AG04449 (cell line): ENCODE measurements around the gene SHB.

Source experiments
- CTCF ChIA-PET: fragments of 350-600 bp; formaldehyde crosslinking; extraction: SDS; loops from one replicate; lab custom pipeline; 2021; ENCODE audit warnings: antibody characterized with exemption; lab: Yijun Ruan, JAX
- POLR2A ChIA-PET: fragments of 400-600, 350-600 bp; formaldehyde crosslinking; extraction: SDS; loops from one replicate; lab custom pipeline; 2020; ENCODE audit warnings: antibody characterized with exemption, inconsistent platforms; lab: Yijun Ruan, JAX
- DNase-seq: peaks from one replicate; pipeline ENCODE4 v3.0.0-alpha.2; 2010; ENCODE audit warnings: low read depth, low spot score
- H3K4me3 ChIP-seq: 2 replicates; pipeline ENCODE4 v1.5.1; 2011; ENCODE audit warnings: low read depth, mild to moderate bottlenecking, control low read depth, low read length
- TF ChIP-seq, protein P1 (sequence below): IDR thresholded peaks from one replicate; pipeline ENCODE4 v1.5.1; 2011; ENCODE audit warnings: mild to moderate bottlenecking, moderate library complexity, low read length, control low read depth, inconsistent platforms; ENCODE audit not compliant: insufficient read depth; ENCODE audit errors: missing control alignments

The SHB gene

DNA sequence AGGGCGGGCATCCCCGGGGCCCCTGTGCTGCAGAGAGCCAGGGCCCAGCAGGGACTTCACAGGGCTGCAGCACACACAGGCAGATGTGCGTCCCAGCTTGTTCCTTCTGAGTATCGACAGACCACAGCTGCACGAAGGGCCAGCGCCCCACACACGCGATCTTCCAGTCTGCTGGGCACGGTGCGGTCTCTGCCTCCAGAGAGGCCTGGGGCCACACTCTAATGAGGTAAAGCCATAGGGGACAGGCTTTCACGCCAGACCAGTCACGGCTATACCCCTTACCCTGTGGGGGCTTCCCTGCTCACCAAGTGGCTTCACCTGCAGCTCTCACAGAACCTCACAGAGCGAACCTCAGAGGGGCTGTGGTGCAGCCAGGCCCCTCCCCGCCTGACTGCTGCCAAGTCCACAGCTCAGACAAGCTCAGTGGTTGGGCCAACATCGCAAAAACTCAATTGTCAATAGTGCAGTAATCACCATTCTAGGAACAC lies 82.2 kb downstream of the SHB start:
- no peak overlapping the region for H3K4me3 ChIP-seq
- TF ChIP-seq, protein P1, sequence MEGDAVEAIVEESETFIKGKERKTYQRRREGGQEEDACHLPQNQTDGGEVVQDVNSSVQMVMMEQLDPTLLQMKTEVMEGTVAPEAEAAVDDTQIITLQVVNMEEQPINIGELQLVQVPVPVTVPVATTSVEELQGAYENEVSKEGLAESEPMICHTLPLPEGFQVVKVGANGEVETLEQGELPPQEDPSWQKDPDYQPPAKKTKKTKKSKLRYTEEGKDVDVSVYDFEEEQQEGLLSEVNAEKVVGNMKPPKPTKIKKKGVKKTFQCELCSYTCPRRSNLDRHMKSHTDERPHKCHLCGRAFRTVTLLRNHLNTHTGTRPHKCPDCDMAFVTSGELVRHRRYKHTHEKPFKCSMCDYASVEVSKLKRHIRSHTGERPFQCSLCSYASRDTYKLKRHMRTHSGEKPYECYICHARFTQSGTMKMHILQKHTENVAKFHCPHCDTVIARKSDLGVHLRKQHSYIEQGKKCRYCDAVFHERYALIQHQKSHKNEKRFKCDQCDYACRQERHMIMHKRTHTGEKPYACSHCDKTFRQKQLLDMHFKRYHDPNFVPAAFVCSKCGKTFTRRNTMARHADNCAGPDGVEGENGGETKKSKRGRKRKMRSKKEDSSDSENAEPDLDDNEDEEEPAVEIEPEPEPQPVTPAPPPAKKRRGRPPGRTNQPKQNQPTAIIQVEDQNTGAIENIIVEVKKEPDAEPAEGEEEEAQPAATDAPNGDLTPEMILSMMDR: no peak
- CTCF ChIA-PET: interaction anchor here (0.9 to 1.8 kb wide), 4 partner anchors 9 to 50 kb away, joined by 3 to 5 read pairs (median 3); no protein-coding TSS in a partner anchor
- no peak for DNase-seq
- POLR2A ChIA-PET: no interaction called here

DNA sequence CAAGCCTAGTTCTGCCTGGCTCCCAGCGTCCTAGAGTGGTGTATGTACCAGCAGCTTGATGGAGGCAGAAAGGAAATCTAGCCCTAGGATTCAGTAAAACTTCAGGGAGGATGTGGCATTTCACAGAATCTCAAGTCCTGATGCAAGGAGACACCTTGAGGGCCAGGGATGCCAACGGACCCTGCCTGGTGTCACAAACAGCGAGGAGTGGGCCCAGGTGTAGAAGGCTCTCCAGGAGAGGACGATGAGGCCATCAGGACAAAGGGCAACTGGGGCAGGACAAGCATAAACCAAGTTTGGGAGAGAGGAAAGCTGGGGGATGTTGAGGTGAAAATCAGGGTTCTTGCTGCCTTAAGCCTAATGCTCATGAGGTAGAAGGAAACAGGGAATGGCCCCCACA lies 83.0 kb downstream of the SHB start:
- DNase-seq: no peak
- ChIA-PET POLR2A (interaction anchor here (1.1 kb wide), 1 partner anchor 11 kb away, joined by 3 read pairs; no protein-coding TSS in a partner anchor), CTCF (interaction anchor here (0.9 to 1.8 kb wide), 4 partner anchors 9 to 49 kb away, joined by 3 to 5 read pairs (median 3); no protein-coding TSS in a partner anchor)
- TF ChIP-seq, protein P1: no peak
- H3K4me3 ChIP-seq: no peak overlapping the region

DNA sequence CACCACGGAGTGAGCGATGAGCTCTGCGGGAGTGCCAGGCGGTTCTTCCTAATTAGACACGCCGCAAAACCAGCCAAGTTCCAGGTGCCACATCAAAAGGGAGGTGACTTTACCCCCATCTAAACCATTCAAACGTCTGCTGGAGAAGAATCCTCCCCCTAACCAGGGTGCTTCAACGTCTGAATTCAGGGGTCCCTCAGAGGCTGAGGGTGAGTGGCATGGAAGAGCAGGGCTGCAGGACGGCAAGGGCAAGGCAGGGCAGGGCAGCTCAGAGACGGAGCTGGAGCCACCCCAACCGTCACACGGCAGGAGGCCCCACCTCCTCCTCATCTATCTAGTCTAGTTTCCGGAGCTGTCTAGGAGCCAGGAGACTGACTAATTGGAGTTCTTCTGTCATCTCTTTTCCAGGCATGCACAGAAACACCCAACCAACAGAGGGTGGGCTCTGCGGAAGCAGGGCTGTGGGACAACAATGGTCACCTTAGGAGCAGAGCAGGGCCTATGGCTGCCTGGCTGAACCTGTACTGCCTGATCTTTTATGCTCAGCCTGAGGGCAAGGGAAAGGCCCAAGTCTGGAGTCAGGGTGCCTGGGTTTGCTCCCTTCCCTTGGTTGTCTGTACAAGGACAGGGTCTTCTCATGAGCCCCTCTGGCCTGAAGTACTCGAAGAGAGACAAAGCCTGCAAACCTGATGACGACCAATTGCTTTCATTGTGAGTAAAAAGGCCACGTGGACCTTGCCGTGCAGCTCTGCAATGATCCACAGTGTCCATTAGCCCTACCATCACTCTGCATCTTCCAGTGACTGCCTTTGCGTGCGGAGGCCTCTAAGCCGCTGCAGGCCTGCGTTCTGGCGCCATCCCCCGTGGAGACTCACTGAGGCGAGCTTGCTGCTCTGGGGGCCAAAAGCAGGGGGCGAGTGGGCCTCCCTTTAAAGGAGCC lies 84.1 kb downstream of the SHB start:
- DNase-seq: no peak
- CTCF ChIA-PET: interaction anchor here (1.1 to 1.2 kb wide), 2 partner anchors 9 to 72 kb away, joined by 3 to 4 read pairs; no protein-coding TSS in a partner anchor
- TF ChIP-seq, protein P1: no peak
- POLR2A ChIA-PET: interaction anchor here (1.1 to 1.3 kb wide), 2 partner anchors 10 to 12 kb away, joined by 3 to 4 read pairs; no protein-coding TSS in a partner anchor
- H3K4me3 ChIP-seq: no peak overlapping the region

DNA sequence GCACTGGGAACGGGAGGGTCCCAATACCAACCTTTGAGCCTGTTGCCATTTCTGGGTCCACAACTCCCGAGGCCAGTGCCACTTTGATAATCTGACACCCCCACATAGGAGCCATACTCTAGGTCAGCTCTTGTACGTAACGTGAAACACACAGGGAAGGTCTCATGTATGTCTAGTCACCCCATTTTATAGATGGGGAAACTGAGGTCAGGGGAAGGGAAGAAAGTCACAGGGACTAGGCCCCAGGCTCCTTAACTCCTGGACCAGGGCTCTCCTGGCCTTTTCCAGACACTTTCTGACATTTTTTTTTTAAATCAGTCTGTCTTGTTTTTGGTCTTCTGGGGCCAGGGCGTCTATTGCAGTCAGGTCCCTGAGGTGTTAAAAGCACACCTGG lies 84.8 kb downstream of the SHB start:
- TF ChIP-seq, protein P1: no peak
- ChIA-PET POLR2A (interaction anchor here (1.3 kb wide), 1 partner anchor 11 kb away, joined by 4 read pairs; no protein-coding TSS in a partner anchor), CTCF (interaction anchor here (1.1 to 1.2 kb wide), 2 partner anchors 9 to 71 kb away, joined by 3 to 4 read pairs; no protein-coding TSS in a partner anchor)
- no peak overlapping the region for H3K4me3 ChIP-seq
- no peak for DNase-seq

DNA sequence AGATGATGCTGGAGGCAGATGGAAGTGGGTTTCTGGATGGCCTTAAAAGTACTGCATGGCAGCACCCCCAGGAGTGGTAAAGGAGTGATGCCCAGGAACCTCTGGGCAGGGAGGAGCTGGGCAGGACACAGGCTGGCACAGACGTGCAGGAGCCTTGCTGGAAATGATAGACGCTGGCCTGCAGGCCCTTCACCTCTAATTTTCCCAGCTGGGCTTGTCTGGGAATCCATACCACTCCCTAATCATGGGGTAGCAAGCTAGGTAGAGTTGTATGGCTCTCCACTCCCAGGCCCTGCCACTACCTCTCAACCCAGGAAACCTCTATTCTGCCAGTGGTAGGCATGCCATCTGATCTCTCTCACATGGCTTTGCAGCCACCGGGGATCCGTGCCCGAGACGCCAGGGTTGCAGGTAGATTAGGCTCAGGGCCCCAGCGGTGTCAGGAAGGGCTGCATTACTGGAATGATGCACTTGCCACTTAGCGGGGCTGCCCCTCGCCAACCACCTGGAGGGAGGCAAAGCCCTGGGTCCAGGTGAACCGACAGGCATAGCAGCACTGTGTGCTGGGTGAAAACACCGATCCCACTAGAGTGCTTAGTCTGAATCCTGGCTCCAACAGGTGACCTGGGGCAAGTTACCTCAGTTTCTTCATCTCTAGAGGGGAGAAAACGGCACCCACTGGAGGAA lies 85.5 kb downstream of the SHB start:
- H3K4me3 ChIP-seq: no peak overlapping the region
- DNase-seq: no peak
- ChIA-PET POLR2A (no interaction called here), CTCF (interaction anchor here (1.0 kb wide), 1 partner anchor 11 kb away, joined by 3 read pairs; no protein-coding TSS in a partner anchor)
- TF ChIP-seq, protein P1: no peak
